ENCODE results near the gene TXNRD2. TPM values are rescaled to one million over a fixed set of nuclear protein-coding genes. Genes with fewer than 3 reads are reported as not detected.

Gene TXNRD2
- polyA plus RNA-seq, 1 donor from 2014 or later, result 4.1 TPM

DNA sequence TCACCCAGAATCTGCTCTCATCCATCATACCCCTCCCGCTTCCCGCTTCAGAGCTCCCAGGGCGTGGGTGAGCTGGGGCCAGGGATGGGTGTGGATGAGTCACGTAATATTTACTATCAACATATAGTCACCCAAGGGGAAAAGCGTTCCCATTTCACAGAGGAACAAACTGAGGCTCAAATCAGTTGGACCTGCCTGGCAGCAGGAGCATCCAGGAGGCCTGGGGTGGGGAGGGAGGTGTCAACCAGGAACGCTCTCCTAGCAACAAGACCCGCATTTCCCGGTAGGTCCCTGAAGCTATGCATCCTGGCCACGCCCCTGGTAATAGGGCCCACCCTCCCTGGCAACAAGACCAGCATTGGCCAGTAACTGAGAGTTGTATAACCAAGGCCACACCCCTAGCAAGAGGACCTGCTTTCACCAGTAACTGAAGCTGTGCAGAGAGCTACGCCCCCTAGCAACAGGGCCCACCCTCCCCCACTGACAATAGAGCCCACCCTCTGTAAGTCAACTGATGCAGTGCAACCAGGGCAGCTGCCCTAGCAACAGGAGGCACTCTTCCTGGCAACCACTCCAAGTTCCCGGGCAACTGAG lies 32.7 kb upstream of the TXNRD2 start:
- Histone ChIP-seq H3F3A (ENCODE audit: insufficient read depth, low read length, poor library complexity, severe bottlenecking) (no peaks in the 10 kb centered on the region), H3K27ac (ENCODE audit: low read length) (no peak overlapping the region), H3K79me2 (replicated peaks; ENCODE audit: insufficient read depth, low read length) (no peaks in the 10 kb centered on the region), H3K27me3 (ENCODE audit: insufficient read depth, low read depth, low read length) (no peaks in the 10 kb centered on the region), H3K4me3 (ENCODE audit: low read length) (no peak overlapping the region), H4K20me1 (ENCODE audit: insufficient read depth) (no peaks in the 10 kb centered on the region), H3K9ac (ENCODE audit: low read length) (no peak overlapping the region), H2AFZ (ENCODE audit: low read depth, low read length) (no peak overlapping the region), H3K4me2 (ENCODE audit: low read length) (no peak overlapping the region), H3K36me3 (ENCODE audit: insufficient read depth, low read length) (peaks cover 11% of the 10 kb centered on the region), H3K9me3 (ENCODE audit: low read length) (no peaks in the 10 kb centered on the region), H3K9me2 (ENCODE audit: insufficient read depth, low read length) (no peaks in the 10 kb centered on the region)
- TF ChIP-seq TAF1 (IDR thresholded peaks at IDR 0.05; ENCODE audit: low read depth) (no peak), MXI1 (conservative IDR thresholded peaks at IDR 0.05; ENCODE audit: poor library complexity, severe bottlenecking) (no peak), EP300 (conservative IDR thresholded peaks at IDR 0.05; ENCODE audit: poor library complexity, severe bottlenecking) (no peak), EZH2 (IDR thresholded peaks at IDR 0.05; ENCODE audit: borderline replicate concordance, insufficient read depth, low read length, poor library complexity, severe bottlenecking) (no peak), SMC3 (conservative IDR thresholded peaks at IDR 0.05; ENCODE audit: poor library complexity) (no peak)
- TF ChIP-seq, protein P1, sequence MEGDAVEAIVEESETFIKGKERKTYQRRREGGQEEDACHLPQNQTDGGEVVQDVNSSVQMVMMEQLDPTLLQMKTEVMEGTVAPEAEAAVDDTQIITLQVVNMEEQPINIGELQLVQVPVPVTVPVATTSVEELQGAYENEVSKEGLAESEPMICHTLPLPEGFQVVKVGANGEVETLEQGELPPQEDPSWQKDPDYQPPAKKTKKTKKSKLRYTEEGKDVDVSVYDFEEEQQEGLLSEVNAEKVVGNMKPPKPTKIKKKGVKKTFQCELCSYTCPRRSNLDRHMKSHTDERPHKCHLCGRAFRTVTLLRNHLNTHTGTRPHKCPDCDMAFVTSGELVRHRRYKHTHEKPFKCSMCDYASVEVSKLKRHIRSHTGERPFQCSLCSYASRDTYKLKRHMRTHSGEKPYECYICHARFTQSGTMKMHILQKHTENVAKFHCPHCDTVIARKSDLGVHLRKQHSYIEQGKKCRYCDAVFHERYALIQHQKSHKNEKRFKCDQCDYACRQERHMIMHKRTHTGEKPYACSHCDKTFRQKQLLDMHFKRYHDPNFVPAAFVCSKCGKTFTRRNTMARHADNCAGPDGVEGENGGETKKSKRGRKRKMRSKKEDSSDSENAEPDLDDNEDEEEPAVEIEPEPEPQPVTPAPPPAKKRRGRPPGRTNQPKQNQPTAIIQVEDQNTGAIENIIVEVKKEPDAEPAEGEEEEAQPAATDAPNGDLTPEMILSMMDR (IDR thresholded peaks at IDR 0.05; ENCODE audit: poor library complexity, severe bottlenecking), result no peak

- peaks cover 11% of the 10 kb centered on the region for H3K36me3 ChIP-seq (ENCODE audit: insufficient read depth, low read length)
- no peaks in the 10 kb centered on the region for H3K27me3 ChIP-seq (ENCODE audit: insufficient read depth, low read depth, low read length)
- TF ChIP-seq EP300 (conservative IDR thresholded peaks at IDR 0.05; ENCODE audit: poor library complexity, severe bottlenecking), result no peak
- no peak for TF ChIP-seq SMC3 (conservative IDR thresholded peaks at IDR 0.05; ENCODE audit: poor library complexity)
- no peak for TF ChIP-seq MXI1 (conservative IDR thresholded peaks at IDR 0.05; ENCODE audit: poor library complexity, severe bottlenecking)
- no peak for TF ChIP-seq RAD21 (conservative IDR thresholded peaks at IDR 0.05)
- no peak for TF ChIP-seq REST (IDR thresholded peaks at IDR 0.05; ENCODE audit: borderline replicate concordance)
- TF ChIP-seq, protein P1 (IDR thresholded peaks at IDR 0.05; ENCODE audit: poor library complexity, severe bottlenecking), result no peak
- no peak for TF ChIP-seq TAF1 (IDR thresholded peaks at IDR 0.05; ENCODE audit: low read depth)
- TF ChIP-seq EZH2 (IDR thresholded peaks at IDR 0.05; ENCODE audit: borderline replicate concordance, insufficient read depth, low read length, poor library complexity, severe bottlenecking), result no peak
- no peak for TF ChIP-seq POLR2AphosphoS5 (IDR thresholded peaks at IDR 0.05)
- H3K9ac ChIP-seq (ENCODE audit: low read length), result no peak overlapping the region
- no peaks in the 10 kb centered on the region for H3K9me2 ChIP-seq (ENCODE audit: insufficient read depth, low read length)
- H3K9me3 ChIP-seq (ENCODE audit: low read length), result no peaks in the 10 kb centered on the region
- H2AFZ ChIP-seq (ENCODE audit: low read depth, low read length), result no peak overlapping the region
- H3K79me2 ChIP-seq (replicated peaks; ENCODE audit: insufficient read depth, low read length), result no peaks in the 10 kb centered on the region
- no peak overlapping the region for H3K27ac ChIP-seq (ENCODE audit: low read length)
- no peaks in the 10 kb centered on the region for H4K20me1 ChIP-seq (ENCODE audit: insufficient read depth)
- no peaks in the 10 kb centered on the region for H3F3A ChIP-seq (ENCODE audit: insufficient read depth, low read length, poor library complexity, severe bottlenecking)
- H3K4me2 ChIP-seq (ENCODE audit: low read length), result no peak overlapping the region
- H3K4me3 ChIP-seq (ENCODE audit: low read length), result no peak overlapping the region
Observed at GRCh38 chr22:19973551-19974267, 32.1 kb upstream of the TXNRD2 start.
